ENCODE measurements around the gene SDR42E2. TPM values are rescaled to one million over a fixed set of nuclear protein-coding genes. Genes with fewer than 3 reads are reported as not detected.

The SDR42E2 gene
- total and polyA plus RNA-seq, 2 donors (not counting 1 experiment from before 2014, with no cell fraction given), result 0.12 to 0.62 TPM

- ATAC-seq (ENCODE audit: low read depth), result no peak
- H3K27me3 Mint-ChIP-seq, result peaks cover 3% of the 10 kb centered on the region
Observed at GRCh38 chr16:22191532-22192260, 29.4 kb downstream of the SDR42E2 start.

More at GRCh38 chr16:22191532-22192260, 29.4 kb downstream of the SDR42E2 start:
- POLR2A ChIA-PET, result interaction anchor here (0.6 to 5.0 kb wide), 12 partner anchors 13 to 1292 kb away, joined by 3 to 28 read pairs (median 4); partner anchors contain the start of genes EEF2K and POLR3E
- CTCF ChIA-PET, result interaction anchor here (0.9 to 7.0 kb wide), 5 partner anchors 13 to 190 kb away, joined by 3 to 89 read pairs (median 5); partner anchors contain the start of genes EEF2K and POLR3E
- Histone ChIP-seq H3K4me1 (ENCODE audit: control insufficient read depth in 2 of 2, insufficient read depth in 2 of 2, low read length in 2 of 2) (peaks cover 47 to 52% of the 10 kb centered on the region in 2 donors), H3K4me3 (ENCODE audit: control extremely low read depth in 1 of 5, extremely low read depth in 1 of 5, insufficient read depth in 1 of 5, low read depth in 2 of 5, low read length in 4 of 5) (peak overlapping the region; percentile 53 to 78 (median 66)), H3K36me3 (replicated peaks in 1 of 2; ENCODE audit: control extremely low read depth in 1 of 2, control insufficient read depth in 1 of 2, extremely low read depth in 1 of 2, insufficient read depth in 2 of 2, low read length in 1 of 2) (no peaks in the 10 kb centered on the region), H3K9me3 (ENCODE audit: control extremely low read depth in 1 of 3, control insufficient read depth in 2 of 3, insufficient read depth in 1 of 3, low read length in 2 of 3) (peaks cover 0 to 4% (median 0%) of the 10 kb centered on the region in 3 donors), H3K4me2 (replicated peaks; ENCODE audit: low read depth, low read length, poor library complexity, severe bottlenecking) (peak overlapping the region; percentile 88), H3K9ac (ENCODE audit: low read length) (peak overlapping the region; percentile 90), H4K20me1 (ENCODE audit: control insufficient read depth, insufficient read depth, low read length, poor library complexity, severe bottlenecking) (no peaks in the 10 kb centered on the region), H2AFZ (ENCODE audit: insufficient read depth, low read depth, low read length, poor library complexity, severe bottlenecking) (peak overlapping the region; percentile 7), H3K27ac (ENCODE audit: low read length in 2 of 2) (peak overlapping the region; percentile 96 to 100), H3K27me3 (replicated peaks in 1 of 4; ENCODE audit: control extremely low read depth in 1 of 4, control insufficient read depth in 3 of 4, insufficient read depth in 4 of 4, low read length in 3 of 4) (no peaks in the 10 kb centered on the region), H3K79me2 (ENCODE audit: control insufficient read depth, insufficient read depth, low read length) (no peaks in the 10 kb centered on the region)
- Mint-ChIP-seq H3K9me3 (ENCODE audit: insufficient read depth) (peaks cover 7% of the 10 kb centered on the region), H3K4me1 (peaks cover 62% of the 10 kb centered on the region), H3K27ac (peak overlapping the region; percentile 100), H3K4me3 (peak overlapping the region; percentile 99)
- intact Hi-C loops (cut with micrococcal nuclease), result loop anchor here (1.0 to 10.0 kb wide), 7 partner anchors 15 to 1451 kb away; partner anchors contain the start of genes CDR2, DCUN1D3, EEF2K and LYRM1
- no peak for TF ChIP-seq EZH2 (IDR thresholded peaks at IDR 0.05; ENCODE audit: borderline replicate concordance, insufficient read depth, low read depth, low read length, poor library complexity, severe bottlenecking)
- TF ChIP-seq CTCF (IDR thresholded peaks at IDR 0.05), result no peak
- 0% methylated on average over 5 of the region's 9 CpGs for WGBS (ENCODE audit: insufficient coverage)
- DNase-seq, result no peak
